Measurements from ENCODE around the gene PROC.

DNA sequence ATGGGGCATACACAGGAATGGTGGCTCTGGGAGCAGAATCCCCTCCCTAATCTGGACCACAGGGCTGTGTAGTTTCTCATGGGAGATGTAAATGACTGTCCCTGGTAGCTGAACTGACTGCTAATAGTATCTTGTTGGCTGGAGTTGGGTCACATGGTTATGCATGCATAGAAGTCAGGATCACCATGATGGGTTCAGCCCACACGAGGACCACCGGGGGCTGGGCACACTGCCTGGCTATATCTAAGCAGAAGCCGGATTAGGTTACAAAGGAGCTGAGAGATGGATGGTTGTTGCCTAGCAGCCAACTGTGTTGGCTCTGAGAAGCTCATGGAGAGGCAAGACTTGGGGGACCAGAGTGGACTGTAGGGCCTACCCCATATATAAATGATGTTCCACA, 23.7 kb upstream of the PROC start:
- TF ChIP-seq BCL11B (tag by site-specific recombination; IDR thresholded peaks at IDR 0.05; ENCODE audit: low read depth) (no peak), KLF9 (tag by site-specific recombination; IDR thresholded peaks at IDR 0.05; ENCODE audit: low read depth) (no peak), ZBTB20 (tag by site-specific recombination; IDR thresholded peaks at IDR 0.05) (no peak)
- TF ChIP-seq, protein P1, sequence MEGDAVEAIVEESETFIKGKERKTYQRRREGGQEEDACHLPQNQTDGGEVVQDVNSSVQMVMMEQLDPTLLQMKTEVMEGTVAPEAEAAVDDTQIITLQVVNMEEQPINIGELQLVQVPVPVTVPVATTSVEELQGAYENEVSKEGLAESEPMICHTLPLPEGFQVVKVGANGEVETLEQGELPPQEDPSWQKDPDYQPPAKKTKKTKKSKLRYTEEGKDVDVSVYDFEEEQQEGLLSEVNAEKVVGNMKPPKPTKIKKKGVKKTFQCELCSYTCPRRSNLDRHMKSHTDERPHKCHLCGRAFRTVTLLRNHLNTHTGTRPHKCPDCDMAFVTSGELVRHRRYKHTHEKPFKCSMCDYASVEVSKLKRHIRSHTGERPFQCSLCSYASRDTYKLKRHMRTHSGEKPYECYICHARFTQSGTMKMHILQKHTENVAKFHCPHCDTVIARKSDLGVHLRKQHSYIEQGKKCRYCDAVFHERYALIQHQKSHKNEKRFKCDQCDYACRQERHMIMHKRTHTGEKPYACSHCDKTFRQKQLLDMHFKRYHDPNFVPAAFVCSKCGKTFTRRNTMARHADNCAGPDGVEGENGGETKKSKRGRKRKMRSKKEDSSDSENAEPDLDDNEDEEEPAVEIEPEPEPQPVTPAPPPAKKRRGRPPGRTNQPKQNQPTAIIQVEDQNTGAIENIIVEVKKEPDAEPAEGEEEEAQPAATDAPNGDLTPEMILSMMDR (tag by site-specific recombination; IDR thresholded peaks at IDR 0.05): no peak
- TF ChIP-seq, protein P2, sequence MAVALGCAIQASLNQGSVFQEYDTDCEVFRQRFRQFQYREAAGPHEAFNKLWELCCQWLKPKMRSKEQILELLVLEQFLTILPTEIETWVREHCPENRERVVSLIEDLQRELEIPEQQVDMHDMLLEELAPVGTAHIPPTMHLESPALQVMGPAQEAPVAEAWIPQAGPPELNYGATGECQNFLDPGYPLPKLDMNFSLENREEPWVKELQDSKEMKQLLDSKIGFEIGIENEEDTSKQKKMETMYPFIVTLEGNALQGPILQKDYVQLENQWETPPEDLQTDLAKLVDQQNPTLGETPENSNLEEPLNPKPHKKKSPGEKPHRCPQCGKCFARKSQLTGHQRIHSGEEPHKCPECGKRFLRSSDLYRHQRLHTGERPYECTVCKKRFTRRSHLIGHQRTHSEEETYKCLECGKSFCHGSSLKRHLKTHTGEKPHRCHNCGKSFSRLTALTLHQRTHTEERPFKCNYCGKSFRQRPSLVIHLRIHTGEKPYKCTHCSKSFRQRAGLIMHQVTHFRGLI (tag by site-specific recombination; IDR thresholded peaks at IDR 0.05): no peak

Data from HEK293 (cell line).